Urothelium cell line (cell line): ENCODE measurements around the gene MLLT3.

Source experiments
- DNase-seq: peaks from one replicate; pipeline ENCODE4 v3.0.0; 2011; ENCODE audit warnings: low spot score, mixed read lengths
- FAIRE-seq: peaks from 2 replicates; lab custom pipeline; 2011; peaks lifted over from hg19 to GRCh38; lab: Jason Lieb, UNC

MLLT3 gene

DNA sequence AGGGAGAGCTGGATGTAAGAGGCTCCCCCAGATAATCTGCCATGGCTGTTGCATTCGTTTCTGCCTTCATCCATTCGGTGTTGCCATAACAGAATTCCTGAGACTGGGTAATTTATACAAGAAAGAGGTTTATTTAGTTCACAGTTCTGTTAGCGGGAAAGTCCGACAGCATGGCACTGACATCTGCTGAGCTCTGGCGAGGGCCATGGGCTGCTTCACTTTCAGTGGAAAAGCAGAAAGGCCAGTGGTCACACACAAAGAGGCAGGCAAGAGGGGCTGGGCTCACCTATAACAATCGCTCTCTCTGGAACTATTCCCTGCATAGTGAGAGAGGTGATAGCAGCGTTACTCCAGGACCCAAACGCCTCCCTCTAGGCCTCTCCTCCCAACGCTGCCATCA, 305.9 kb downstream of the MLLT3 start:
- DNase-seq (no peak), FAIRE-seq (no peak)

DNA sequence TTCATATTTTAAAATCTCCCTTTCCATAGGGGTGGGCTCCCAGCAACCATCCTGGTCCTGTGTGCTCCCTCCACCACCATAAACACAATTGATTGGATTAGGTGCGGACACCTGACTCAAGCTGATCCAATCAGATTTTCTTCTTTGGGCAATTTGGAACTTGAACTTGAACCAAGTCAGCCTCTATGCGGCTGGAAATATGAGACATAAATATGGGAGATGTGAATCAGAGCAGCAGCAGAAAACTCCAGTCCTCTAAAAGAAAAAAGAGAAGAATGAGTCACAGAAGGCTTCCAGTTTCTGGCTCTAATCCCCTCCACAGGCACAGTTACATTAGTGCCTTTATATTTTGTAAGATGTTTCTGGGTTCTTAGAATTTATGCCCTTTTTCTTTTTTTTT, 306.6 kb downstream of the MLLT3 start:
- peak; percentile 23 for DNase-seq
- FAIRE-seq, result no peak

DNA sequence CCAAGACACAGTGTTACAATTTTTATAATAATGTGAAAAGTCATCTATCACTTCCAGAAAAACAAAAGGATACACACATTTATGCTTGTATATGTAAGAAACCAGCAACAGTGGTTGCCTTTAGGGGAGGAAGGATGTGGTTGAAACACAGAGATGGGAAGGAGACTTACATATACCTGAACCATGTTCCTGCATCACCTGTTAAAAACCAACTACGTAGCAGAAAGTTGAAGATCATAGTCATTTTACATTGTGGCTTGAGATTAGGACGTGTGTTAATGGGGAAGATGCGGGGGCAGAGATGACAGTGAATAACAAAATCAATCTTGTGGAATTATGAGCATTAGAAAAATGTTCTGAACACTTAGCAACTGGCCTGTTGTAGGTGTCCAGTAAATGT, 307.3 kb downstream of the MLLT3 start:
- FAIRE-seq (no peak), DNase-seq (no peak)

DNA sequence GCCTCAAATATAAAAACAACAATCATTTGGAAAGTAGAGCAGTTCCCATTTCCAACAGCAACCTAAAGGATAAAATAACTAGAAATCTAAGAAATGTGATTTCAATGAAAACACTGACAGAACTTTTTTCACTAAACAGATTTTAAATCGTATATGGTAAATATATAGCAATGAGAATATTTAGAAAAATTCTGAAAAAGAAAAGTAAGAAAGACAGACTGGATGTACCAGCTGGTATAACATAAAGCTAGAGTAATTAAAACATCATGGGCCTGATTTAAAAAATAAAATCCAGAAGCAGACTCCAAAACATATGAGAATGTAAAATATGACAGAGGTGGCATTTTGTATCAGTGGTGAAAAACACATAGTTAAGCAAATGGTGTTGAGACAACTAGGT, 308.9 kb downstream of the MLLT3 start:
- FAIRE-seq, result no peak
- no peak for DNase-seq

DNA sequence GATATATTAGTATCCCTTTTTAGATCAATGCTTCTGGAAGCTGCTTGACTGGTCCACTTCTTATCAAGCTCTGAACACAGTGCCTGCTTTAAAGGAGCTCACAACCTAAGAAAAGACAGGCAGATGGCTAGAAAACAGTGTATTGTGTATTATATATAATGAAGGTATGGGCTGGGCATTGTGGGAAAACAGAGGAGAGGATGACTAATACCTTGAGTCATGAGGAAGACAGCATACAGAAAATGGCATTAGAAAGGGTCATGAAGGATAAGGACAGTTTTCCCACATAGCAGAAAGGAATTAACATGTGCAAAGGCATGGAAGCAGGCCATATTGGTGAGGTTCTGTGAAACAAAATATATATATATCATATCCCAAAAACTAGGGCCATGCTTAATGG, 309.6 kb downstream of the MLLT3 start:
- DNase-seq, result no peak
- no peak for FAIRE-seq

DNA sequence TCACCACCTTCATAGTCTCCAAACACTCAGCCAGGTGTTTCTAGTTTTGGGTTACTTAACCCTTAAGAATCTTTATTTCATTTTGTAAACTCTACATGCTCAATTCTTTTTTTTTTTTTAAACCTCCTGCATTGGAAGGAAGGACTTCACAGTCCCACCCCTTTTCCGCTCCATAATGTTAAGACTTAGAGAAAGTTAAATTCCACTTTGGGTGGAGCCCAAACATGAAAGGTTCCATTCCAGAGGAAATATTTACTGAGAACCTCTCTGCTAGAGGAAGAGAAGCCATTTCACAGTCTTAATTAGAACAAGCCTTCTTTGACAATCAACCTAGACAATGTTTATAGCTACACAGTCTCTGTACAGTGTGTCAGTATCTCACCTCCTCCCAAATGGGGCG, 312.3 kb downstream of the MLLT3 start:
- DNase-seq (no peak), FAIRE-seq (no peak)

DNA sequence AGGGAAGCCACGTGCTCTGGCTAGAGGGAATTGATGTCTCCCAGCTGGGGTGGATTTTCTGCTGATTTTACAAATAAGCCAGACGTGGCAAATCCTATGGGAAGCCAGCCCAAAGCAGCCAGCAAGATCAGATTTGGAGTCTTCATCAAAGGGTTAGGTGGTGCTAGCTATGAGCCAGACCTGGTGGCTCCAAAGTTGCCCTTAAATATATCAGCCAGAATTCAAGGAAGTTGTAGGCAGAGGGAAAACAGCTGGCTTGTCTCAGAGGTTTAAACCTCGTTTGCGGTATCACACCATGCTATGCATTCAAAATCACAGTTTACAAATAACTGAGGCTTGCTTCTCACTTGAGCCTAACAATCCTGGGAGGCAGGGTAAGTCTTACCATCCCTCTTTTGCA, 313.2 kb downstream of the MLLT3 start:
- DNase-seq (no peak), FAIRE-seq (no peak)

DNA sequence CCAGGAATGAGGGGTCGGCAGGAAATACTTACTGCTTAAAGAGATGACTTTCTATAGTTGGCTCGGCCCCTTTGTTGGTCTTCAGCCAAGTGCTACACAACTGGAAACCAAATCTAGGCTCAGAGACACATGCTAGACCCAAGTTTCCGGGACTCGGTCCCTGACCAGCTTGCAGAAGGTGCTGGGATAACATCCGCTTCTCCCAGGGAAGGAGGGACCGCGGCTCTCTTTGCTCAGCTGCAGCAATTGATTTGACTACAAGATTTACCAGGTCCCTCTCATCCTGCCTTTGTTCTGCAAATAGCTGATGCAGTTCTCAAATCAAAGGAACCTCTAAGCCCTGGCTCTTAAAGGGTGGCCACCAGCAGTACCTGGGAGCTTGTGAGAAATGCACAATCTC, 314.7 kb downstream of the MLLT3 start:
- FAIRE-seq (no peak), DNase-seq (no peak)

DNA sequence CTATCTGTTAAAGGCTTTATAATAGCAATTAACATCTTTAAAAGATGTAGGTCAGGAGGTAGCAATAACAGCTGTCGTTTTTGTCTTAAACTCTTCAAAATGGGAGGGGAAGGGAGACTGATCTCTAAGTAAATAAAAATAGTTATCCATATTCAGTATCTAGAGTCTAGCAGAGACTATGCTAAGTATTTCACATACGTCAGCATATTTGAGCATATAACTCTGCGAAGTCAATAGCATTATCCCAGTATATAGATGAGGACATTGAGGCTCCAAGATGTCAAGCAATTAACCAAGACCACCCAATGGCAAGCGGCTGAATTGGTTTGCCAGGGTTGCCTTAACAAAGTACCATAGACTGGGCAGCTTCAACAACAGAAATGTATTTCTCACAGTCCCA, 316.8 kb downstream of the MLLT3 start:
- FAIRE-seq (no peak), DNase-seq (no peak)

DNA sequence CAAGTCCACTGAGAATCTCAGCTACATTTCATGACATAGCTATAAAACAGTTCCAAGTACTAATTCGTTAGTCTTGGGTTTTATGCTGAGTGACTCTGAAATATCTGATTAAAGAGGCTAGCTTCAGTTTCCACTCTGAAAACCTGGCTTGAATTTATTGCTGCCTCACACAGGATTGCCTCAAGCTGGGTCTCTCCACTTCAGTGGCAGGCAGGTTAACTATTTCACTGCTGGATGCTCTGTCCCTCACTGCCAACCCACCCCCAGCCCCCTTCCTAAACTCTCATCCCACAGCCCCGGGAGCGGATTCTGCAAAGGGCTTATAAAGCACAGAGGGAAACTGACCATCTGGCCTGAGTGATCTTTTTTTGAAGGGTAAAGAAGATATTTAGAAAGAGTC, 318.3 kb downstream of the MLLT3 start:
- FAIRE-seq (no peak), DNase-seq (no peak)

DNA sequence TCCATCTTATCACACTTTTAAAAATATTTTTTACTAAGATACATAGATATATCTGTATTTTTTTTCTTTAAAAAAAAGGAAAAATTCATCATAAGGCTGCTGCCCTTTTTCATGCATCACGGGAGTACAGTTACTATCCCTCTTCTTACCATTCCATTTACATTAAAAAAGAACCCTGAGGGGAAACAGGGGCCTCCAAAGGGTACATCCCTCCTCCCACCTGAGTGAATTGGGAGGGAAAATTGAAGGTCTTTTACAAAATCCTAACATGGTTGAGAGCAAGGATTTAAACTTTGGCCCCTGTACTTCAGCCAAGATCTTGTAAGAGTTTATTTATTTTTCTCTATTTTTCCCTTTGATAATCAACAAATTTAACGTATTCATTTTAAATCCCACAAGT, 319.2 kb downstream of the MLLT3 start:
- FAIRE-seq (no peak), DNase-seq (no peak)

DNA sequence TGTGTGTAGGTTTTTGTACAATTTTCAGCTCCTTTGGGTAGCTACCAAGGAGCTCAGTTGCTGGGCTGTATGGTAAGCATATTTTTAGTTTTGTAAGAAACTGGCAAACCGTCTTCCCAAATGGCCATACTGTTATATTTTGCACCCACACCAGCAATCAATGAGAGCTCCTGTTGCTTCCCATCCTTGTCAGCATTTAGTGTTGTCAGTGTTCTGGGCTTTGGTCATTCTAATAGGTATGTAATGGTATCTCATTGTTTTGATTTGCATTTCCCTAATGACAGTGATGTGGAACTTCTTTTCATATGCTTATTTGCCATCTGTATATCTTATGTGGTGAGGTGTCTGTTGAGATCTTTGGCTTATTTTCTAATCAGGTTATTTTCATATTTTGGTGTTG, 320.1 kb downstream of the MLLT3 start:
- FAIRE-seq (no peak), DNase-seq (no peak)

DNA sequence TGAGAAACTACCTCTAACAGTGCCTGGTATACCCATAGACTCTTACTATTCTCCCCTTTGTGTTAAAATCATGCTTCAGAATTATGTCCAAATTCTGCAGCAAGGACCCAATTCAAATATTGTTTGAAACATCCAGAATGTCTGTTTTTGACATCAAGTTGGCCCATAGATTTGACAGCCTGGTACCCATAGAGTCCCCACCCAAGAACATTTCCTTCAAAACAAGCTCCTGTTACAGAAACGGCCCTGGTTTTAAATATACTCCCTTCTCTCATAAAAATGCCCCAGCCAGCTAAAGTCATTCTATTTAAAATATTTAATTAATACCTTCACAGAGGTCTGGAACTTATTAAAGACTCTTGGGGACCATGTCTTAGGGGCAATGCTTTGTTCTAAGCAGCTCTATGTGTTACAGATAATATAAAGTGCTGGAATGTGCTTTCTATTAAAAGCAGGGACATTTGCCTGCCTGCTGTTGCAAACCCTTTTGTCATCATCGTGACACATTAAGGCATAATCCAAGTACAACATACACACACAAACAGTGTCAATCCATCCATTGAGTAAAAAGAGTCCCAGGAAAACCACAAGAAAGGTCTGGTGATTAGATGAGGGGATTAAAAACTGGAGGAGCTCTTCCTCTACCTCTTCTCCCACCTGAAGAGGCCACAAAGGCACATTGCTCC, 321.7 kb downstream of the MLLT3 start:
- no peak for DNase-seq
- no peak for FAIRE-seq

DNA sequence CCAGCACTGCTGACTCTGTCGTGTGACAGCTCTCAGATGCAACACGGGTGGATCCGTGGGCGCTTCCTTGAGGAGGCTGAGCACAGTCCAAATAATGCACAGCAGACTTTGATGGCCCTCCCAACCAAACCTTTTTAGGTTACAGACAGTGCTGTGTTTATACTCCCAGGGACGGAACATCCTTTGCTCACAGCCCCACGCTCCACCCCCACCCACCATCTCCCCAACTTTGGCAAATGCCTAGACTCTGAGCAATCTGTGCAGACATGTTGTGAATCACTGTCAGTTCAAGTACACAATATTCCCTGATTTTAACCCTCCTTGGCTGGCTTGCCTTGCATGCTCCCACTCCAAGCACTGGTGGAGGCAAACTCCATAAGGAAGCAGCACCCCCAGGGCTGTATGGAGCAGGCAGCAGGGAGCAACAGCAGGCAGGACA, 324.6 kb downstream of the MLLT3 start:
- DNase-seq, result no peak
- no peak for FAIRE-seq

DNA sequence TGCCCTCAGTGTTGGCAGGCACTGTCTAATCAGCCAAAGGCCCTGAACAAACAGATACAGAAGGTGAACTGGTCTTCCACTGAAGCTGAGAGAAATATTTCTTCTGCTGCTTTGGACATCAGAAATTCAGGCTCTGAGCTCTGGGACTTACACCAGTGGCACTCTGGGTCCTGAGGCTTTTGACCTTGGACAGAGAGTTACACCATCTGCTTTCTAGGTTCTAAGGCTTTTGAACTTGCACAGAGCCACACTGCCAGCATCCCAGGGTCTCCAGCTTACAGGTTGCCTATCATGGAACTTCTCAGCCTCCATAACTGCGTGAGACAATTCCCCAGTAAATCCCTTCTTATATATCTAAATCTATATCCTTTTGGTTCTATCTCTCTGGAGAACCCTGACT, 326.7 kb downstream of the MLLT3 start:
- DNase-seq, result no peak
- no peak for FAIRE-seq

DNA sequence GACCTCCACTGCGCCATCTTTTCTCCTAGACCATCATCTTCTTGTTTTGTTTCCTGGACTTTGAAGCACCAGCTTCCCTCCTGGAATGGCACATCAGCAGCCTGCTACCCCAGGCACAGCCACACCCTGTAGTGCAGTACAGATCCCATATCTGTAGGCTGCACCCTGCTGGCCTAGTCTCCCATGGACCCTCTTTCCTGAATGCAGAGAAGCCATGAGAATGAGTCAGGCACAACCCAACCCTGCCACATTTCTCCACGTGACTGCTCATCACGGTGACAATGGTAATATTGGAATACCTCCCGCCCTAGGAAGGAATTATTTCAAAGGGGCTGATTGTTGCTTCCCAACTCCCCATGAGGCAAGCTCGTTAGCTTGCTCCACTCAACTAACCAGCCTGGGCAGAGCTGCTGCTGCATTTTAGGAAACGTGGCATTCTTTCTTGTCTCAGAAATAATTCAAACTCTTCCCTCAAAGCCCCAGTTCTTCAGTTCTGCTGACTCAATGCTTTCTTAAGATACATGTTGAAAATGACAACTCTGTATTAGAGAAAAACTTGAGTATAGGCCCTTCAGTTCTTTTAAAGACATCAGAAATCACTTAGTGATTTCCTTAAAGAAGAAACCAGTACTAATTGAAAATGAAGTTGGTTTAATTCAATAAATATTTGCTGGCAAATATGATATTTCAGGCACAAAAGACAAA, 328.1 kb downstream of the MLLT3 start:
- DNase-seq (no peak), FAIRE-seq (no peak)

DNA sequence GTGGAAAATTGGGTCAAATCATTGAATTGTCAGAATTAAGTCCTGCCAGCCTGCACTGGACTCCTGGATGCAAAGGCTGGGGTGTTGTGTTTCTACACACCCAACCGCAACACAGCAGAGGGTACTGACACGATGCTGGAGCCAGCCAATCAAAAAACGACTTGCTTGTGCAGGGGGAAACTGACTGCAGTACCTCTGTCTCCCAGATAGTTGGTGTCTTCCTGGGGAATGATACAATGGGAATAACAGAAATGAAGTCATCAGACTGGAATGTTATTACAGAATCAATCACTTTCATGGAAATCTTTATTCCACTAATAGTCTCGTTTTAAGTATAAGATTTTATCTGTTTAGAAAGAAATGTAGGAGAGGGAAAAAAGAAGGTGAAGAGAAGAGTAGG, 330.3 kb downstream of the MLLT3 start:
- FAIRE-seq (no peak), DNase-seq (peak; percentile 58)
